PFSK-1 (cell line): Measurements from ENCODE around the gene BCL2.

ENCODE experiments used
- POLR2AphosphoS5 ChIP-seq: IDR thresholded peaks from 2 replicates; pipeline ENCODE4 v1.6.1; 2012; ENCODE audit warnings: low read depth, mild to moderate bottlenecking, control low read depth, low read length, moderate library complexity
- SIN3A ChIP-seq: IDR thresholded peaks from 2 replicates; pipeline ENCODE4 v1.6.1; 2012; ENCODE audit warnings: mild to moderate bottlenecking, low read length, moderate library complexity, borderline replicate concordance; ENCODE audit not compliant: insufficient read depth
- TAF1 ChIP-seq: IDR thresholded peaks from 2 replicates; pipeline ENCODE4 v1.6.1; 2012; ENCODE audit warnings: low read length, control low read depth, borderline replicate concordance; ENCODE audit not compliant: insufficient read depth
- TF ChIP-seq, protein P1 (sequence below), 2 experiments: IDR thresholded peaks; 2 replicates each; pipeline versions ENCODE4 v1.6.1 to v1.8.0; 2011 to 2012; ENCODE audit warnings: low read depth in 2 of 2, low read length in 2 of 2, control low read depth in 1 of 2, inconsistent platforms in 1 of 2, mild to moderate bottlenecking in 1 of 2, moderate library complexity in 1 of 2; ENCODE audit not compliant: insufficient read depth in 1 of 2

DNA sequence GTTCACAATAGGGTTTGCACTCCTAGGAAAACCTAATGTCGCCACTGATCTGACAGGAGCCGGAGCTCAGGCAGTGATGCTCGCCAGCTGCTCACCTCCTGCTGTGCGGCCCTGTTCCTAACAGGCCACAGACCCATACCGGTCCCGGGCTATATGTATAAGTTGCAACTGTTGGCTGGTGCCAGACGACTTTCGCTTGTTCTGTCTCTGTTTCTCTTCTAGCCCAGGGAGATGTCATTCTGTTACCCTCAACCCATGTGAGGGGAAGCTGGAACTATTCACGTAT is 170.3 kb downstream of the BCL2 start:
- TF ChIP-seq POLR2AphosphoS5 (no peak), SIN3A (no peak), TAF1 (no peak)
- TF ChIP-seq, protein P1, sequence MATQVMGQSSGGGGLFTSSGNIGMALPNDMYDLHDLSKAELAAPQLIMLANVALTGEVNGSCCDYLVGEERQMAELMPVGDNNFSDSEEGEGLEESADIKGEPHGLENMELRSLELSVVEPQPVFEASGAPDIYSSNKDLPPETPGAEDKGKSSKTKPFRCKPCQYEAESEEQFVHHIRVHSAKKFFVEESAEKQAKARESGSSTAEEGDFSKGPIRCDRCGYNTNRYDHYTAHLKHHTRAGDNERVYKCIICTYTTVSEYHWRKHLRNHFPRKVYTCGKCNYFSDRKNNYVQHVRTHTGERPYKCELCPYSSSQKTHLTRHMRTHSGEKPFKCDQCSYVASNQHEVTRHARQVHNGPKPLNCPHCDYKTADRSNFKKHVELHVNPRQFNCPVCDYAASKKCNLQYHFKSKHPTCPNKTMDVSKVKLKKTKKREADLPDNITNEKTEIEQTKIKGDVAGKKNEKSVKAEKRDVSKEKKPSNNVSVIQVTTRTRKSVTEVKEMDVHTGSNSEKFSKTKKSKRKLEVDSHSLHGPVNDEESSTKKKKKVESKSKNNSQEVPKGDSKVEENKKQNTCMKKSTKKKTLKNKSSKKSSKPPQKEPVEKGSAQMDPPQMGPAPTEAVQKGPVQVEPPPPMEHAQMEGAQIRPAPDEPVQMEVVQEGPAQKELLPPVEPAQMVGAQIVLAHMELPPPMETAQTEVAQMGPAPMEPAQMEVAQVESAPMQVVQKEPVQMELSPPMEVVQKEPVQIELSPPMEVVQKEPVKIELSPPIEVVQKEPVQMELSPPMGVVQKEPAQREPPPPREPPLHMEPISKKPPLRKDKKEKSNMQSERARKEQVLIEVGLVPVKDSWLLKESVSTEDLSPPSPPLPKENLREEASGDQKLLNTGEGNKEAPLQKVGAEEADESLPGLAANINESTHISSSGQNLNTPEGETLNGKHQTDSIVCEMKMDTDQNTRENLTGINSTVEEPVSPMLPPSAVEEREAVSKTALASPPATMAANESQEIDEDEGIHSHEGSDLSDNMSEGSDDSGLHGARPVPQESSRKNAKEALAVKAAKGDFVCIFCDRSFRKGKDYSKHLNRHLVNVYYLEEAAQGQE (IDR thresholded peaks at IDR 0.05; ENCODE audit: insufficient read depth in 1 of 2, low read depth in 2 of 2, low read length in 2 of 2) = no peak
